Measurements from ENCODE around the gene C3orf52.

Gene C3orf52

GRCh38 chr3:112074616-112075497 is 11.3 kb upstream of the C3orf52 start:
- H3K36me3 Mint-ChIP-seq (ENCODE audit: low read depth), result no peaks in the 10 kb centered on the region
- DNase-seq, result peak; percentile 41
- no peak overlapping the region for H3K4me3 Mint-ChIP-seq
- no peaks in the 10 kb centered on the region for H3K27me3 Mint-ChIP-seq
- peak overlapping the region; percentile 58 for H3K27ac Mint-ChIP-seq
- H3K9me3 Mint-ChIP-seq, result no peaks in the 10 kb centered on the region
- peaks cover 42% of the 10 kb centered on the region for H3K4me1 Mint-ChIP-seq (ENCODE audit: low read depth)

- Mint-ChIP-seq H3K4me1 (ENCODE audit: low read depth) (peaks cover 20% of the 10 kb centered on the region), H3K4me3 (no peak overlapping the region), H3K9me3 (no peaks in the 10 kb centered on the region), H3K27me3 (no peaks in the 10 kb centered on the region), H3K27ac (no peak overlapping the region), H3K36me3 (ENCODE audit: low read depth) (no peaks in the 10 kb centered on the region)
- no peak for DNase-seq
Observed at GRCh38 chr3:112078125-112079083, 7.8 kb upstream of the C3orf52 start.

DNA sequence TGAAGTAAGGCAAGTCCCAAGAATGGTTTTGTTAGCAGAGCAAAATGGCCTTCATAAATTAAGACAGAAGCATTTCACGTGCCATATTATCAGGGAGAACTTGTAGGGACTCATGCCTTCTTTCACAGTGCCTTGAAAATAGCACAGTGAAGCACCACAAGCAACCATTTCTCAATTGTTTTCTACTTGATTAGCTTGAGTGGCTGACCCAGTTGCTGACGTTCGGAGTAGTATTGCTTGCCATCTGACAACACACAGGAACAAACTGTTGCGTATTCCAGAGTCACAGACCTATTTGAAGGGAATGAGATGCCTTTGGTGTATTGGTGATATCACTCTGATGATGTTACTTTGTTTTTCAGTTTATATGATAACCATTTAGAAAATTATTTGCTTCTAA is 3.0 kb upstream of the C3orf52 start:
- no peak for DNase-seq
- no peak overlapping the region for H3K4me3 Mint-ChIP-seq
- no peaks in the 10 kb centered on the region for H3K9me3 Mint-ChIP-seq
- peaks cover 26% of the 10 kb centered on the region for H3K4me1 Mint-ChIP-seq (ENCODE audit: low read depth)
- H3K27ac Mint-ChIP-seq, result no peak overlapping the region
- H3K27me3 Mint-ChIP-seq, result peaks cover 9% of the 10 kb centered on the region
- no peaks in the 10 kb centered on the region for H3K36me3 Mint-ChIP-seq (ENCODE audit: low read depth)

DNA sequence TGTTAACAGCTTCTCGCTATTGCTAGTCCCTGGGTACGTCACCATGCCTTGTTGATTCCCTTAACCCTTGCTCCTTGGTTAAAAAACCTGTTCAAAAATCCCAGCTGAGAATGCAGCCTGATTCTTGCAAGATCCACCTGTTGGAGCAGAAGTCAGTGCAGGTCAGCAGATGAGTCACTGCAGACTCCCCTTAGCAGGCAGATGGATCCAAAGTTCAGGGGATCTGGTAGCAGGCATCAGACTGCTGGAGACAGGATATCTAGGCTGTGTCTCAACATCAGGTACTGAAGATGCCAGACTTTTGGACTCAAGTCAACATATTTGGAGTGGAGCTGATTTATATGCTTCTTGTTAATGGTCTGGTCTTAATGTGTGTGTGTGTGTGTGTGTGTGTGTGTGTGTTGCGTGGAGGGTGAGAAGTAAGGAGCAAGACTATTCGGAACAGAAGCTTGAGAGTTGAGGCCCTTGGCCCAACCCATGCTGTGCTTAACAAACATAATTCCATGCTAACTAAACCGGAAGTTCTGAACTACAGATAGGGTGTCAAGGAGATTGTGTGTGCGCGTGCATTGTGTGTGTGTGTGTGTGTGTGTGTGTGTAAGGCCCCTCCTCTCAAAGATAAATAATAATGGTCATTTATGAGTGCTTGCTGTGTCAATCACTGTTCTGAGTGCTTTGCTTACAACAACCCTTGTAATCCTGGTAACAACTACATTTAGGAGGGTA is 1.0 kb upstream of the C3orf52 start:
- peaks cover 14% of the 10 kb centered on the region for H3K27me3 Mint-ChIP-seq
- peak overlapping the region; percentile 79 for H3K4me3 Mint-ChIP-seq
- no peaks in the 10 kb centered on the region for H3K36me3 Mint-ChIP-seq (ENCODE audit: low read depth)
- no peak for DNase-seq
- peaks cover 26% of the 10 kb centered on the region for H3K4me1 Mint-ChIP-seq (ENCODE audit: low read depth)
- H3K27ac Mint-ChIP-seq, result no peak overlapping the region
- H3K9me3 Mint-ChIP-seq, result no peaks in the 10 kb centered on the region

- Mint-ChIP-seq H3K4me3 (peak overlapping the region; percentile 79), H3K27me3 (peaks cover 14% of the 10 kb centered on the region), H3K36me3 (ENCODE audit: low read depth) (no peaks in the 10 kb centered on the region), H3K9me3 (no peaks in the 10 kb centered on the region), H3K4me1 (ENCODE audit: low read depth) (peaks cover 31% of the 10 kb centered on the region), H3K27ac (no peak overlapping the region)
- no peak for DNase-seq
Observed at GRCh38 chr3:112085735-112086075, 484 bp upstream of the C3orf52 start.

DNA sequence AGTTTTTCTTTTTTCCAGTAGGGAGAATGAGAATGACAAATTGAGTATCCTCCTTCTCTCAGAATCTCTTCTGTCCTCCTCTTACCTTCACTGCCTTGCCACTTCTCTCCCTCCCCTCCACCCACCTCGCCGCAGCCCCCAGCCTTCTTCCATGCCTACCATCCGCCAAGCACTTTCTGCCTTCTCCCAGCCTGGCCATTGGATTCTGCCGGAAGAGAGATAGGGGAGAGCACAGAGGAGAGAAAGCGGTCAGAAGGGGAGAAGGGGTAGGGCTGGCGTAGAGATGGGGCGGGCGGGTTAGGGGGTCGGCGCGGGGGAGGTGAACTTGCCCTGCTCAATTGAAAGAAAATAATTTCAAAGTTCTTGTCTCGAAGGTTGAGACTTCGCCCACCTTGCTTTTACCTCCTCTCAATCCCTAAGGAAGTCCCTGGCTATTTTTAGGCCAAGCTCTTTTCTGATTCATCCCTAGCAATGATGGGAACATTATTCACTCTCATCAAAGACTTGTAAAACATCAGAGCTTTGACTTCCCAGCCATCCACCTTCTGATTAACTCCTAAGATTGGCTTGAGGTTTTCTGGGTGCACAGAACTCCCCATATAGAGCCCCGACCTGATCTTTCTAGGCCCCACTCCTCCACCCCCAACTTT is 811 bp downstream of the C3orf52 start:
- H3K36me3 Mint-ChIP-seq (ENCODE audit: low read depth), result no peaks in the 10 kb centered on the region
- H3K9me3 Mint-ChIP-seq, result no peaks in the 10 kb centered on the region
- peaks cover 36% of the 10 kb centered on the region for H3K4me1 Mint-ChIP-seq (ENCODE audit: low read depth)
- H3K27me3 Mint-ChIP-seq, result peaks cover 14% of the 10 kb centered on the region
- peak overlapping the region; percentile 79 for H3K4me3 Mint-ChIP-seq
- no peak for DNase-seq
- H3K27ac Mint-ChIP-seq, result peak overlapping the region; percentile 70

GRCh38 chr3:112087746-112088145 is 1.6 kb downstream of the C3orf52 start:
- no peak for DNase-seq
- Mint-ChIP-seq H3K4me1 (ENCODE audit: low read depth) (peaks cover 42% of the 10 kb centered on the region), H3K4me3 (peak overlapping the region; percentile 79), H3K36me3 (ENCODE audit: low read depth) (no peaks in the 10 kb centered on the region), H3K27me3 (peaks cover 14% of the 10 kb centered on the region), H3K9me3 (no peaks in the 10 kb centered on the region), H3K27ac (peak overlapping the region; percentile 7)

- H3K9me3 Mint-ChIP-seq, result no peaks in the 10 kb centered on the region
- H3K27ac Mint-ChIP-seq, result no peak overlapping the region
- no peaks in the 10 kb centered on the region for H3K36me3 Mint-ChIP-seq (ENCODE audit: low read depth)
- H3K4me1 Mint-ChIP-seq (ENCODE audit: low read depth), result peaks cover 47% of the 10 kb centered on the region
- no peak overlapping the region for H3K4me3 Mint-ChIP-seq
- H3K27me3 Mint-ChIP-seq, result peaks cover 14% of the 10 kb centered on the region
- DNase-seq, result no peak
Observed at GRCh38 chr3:112088944-112089343, 2.8 kb downstream of the C3orf52 start.

- DNase-seq, result no peak
- Mint-ChIP-seq H3K27me3 (peaks cover 14% of the 10 kb centered on the region), H3K4me3 (no peak overlapping the region), H3K9me3 (no peaks in the 10 kb centered on the region), H3K4me1 (ENCODE audit: low read depth) (peaks cover 45% of the 10 kb centered on the region), H3K27ac (no peak overlapping the region), H3K36me3 (ENCODE audit: low read depth) (no peaks in the 10 kb centered on the region)
Observed at GRCh38 chr3:112089956-112090886, 4.0 kb downstream of the C3orf52 start.

- H3K36me3 Mint-ChIP-seq (ENCODE audit: low read depth), result no peaks in the 10 kb centered on the region
- H3K27me3 Mint-ChIP-seq, result peaks cover 14% of the 10 kb centered on the region
- peaks cover 41% of the 10 kb centered on the region for H3K4me1 Mint-ChIP-seq (ENCODE audit: low read depth)
- DNase-seq, result no peak
- no peak overlapping the region for H3K4me3 Mint-ChIP-seq
- no peaks in the 10 kb centered on the region for H3K9me3 Mint-ChIP-seq
- no peak overlapping the region for H3K27ac Mint-ChIP-seq
Observed at GRCh38 chr3:112090887-112091586, 4.8 kb downstream of the C3orf52 start.

DNA sequence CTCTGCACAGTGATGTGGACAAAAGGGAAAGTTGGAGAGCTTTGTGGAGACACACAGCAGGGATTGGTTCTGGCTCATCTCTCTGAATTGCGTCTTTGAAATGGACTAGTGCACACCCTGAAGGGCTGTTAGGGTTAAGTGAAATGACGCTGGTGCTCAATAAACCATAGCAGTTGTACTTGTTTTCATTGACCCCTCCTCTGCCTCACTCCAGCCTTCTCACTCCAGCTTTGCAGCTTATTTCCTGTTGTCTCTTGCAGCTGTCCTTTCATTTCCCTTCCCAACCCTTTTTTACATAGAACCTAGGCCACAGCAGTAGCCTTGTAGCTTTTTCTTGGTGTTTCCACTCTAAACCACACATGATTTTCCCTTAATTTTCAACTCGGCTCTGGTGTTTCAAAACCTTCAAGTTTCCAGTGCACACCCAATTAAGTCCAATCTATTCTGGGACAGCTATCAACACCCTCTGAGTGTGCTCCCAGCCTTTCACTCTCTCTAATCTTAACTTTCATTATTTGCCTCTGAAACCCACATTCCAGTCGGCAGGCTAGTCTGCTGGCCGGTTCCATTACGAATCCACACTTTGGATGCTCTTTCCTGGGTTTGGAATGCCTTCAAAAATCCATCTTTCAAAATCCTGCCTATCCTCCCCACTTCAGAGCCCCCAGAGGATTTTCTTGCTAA is 6.4 kb downstream of the C3orf52 start:
- Mint-ChIP-seq H3K36me3 (ENCODE audit: low read depth) (no peaks in the 10 kb centered on the region), H3K4me3 (no peak overlapping the region), H3K4me1 (ENCODE audit: low read depth) (peaks cover 33% of the 10 kb centered on the region), H3K9me3 (no peaks in the 10 kb centered on the region), H3K27me3 (peaks cover 9% of the 10 kb centered on the region), H3K27ac (no peak overlapping the region)
- no peak for DNase-seq

GRCh38 chr3:112093180-112093522 is 7.0 kb downstream of the C3orf52 start:
- Mint-ChIP-seq H3K4me1 (ENCODE audit: low read depth) (peaks cover 32% of the 10 kb centered on the region), H3K27me3 (peaks cover 5% of the 10 kb centered on the region), H3K9me3 (no peaks in the 10 kb centered on the region), H3K36me3 (ENCODE audit: low read depth) (no peaks in the 10 kb centered on the region), H3K4me3 (no peak overlapping the region), H3K27ac (no peak overlapping the region)
- no peak for DNase-seq
